HEK293T (cell line): ENCODE results near the gene NKTR.
A peak's percentile ranks its signal among the peaks of the same experiment; 100 is the strongest.
"Not testable (repeated sequence)": the region's sequence is repeated elsewhere in the genome, so short reads cannot be mapped to it uniquely, and the experiment has no call there.

Source experiments
- CTCF ChIA-PET: fragments of 350-600 bp; formaldehyde crosslinking; extraction: SDS; loops from one replicate; lab custom pipeline; 2021; ENCODE audit warnings: antibody characterized with exemption, inconsistent platforms; lab: Yijun Ruan, JAX
- POLR2A ChIA-PET: fragments of 350-600 bp; formaldehyde crosslinking; extraction: SDS; loops from one replicate; lab custom pipeline; 2020; ENCODE audit warnings: antibody characterized with exemption, inconsistent platforms; lab: Yijun Ruan, JAX
- DNase-seq: peaks from one replicate; pipeline ENCODE4 v3.0.0; 2012; ENCODE audit warnings: mixed read lengths; ENCODE audit errors: extremely low spot score
- ARNT ChIP-seq: fragments of 450-650 bp; IDR thresholded peaks from 2 replicates; pipeline ENCODE4 v1.6.1; 2017; ENCODE audit warnings: mild to moderate bottlenecking
- BHLHE40 ChIP-seq: fragments of 450-650 bp; IDR thresholded peaks from 2 replicates; pipeline ENCODE4 v1.6.1; 2016; ENCODE audit warnings: mild to moderate bottlenecking, moderate library complexity, borderline replicate concordance
- CTBP1 ChIP-seq: fragments of 450-650 bp; IDR thresholded peaks from 2 replicates; pipeline ENCODE4 v1.6.1; 2016; ENCODE audit warnings: borderline replicate concordance
- ELF4 ChIP-seq: fragments of 450-650 bp; IDR thresholded peaks from 2 replicates; pipeline ENCODE4 v1.6.1; 2017; ENCODE audit warnings: antibody characterized with exemption
- FOXA1 ChIP-seq: fragments of 450-650 bp; IDR thresholded peaks from 2 replicates; pipeline ENCODE4 v1.6.1; 2016; ENCODE audit warnings: mild to moderate bottlenecking
- FOXK2 ChIP-seq: fragments of 450-650 bp; IDR thresholded peaks from 2 replicates; pipeline ENCODE4 v1.6.1; 2016; ENCODE audit warnings: mild to moderate bottlenecking
- FOXM1 ChIP-seq: fragments of 450-650 bp; IDR thresholded peaks from 2 replicates; pipeline ENCODE4 v1.6.1; 2017; ENCODE audit warnings: mild to moderate bottlenecking, borderline replicate concordance
- HDGF ChIP-seq: fragments of 450-650 bp; IDR thresholded peaks from 2 replicates; pipeline ENCODE4 v1.6.1; 2017; ENCODE audit warnings: antibody characterized with exemption, borderline replicate concordance
- L3MBTL2 ChIP-seq: fragments of 450-650 bp; conservative IDR thresholded peaks from 2 replicates; pipeline ENCODE4 v1.6.1; 2016; ENCODE audit warnings: mild to moderate bottlenecking
- LEF1 ChIP-seq: fragments of 450-650 bp; IDR thresholded peaks from 2 replicates; pipeline ENCODE4 v1.6.1; 2017; ENCODE audit warnings: mild to moderate bottlenecking, borderline replicate concordance
- NFRKB ChIP-seq: fragments of 450-650 bp; IDR thresholded peaks from 2 replicates; pipeline ENCODE4 v1.6.1; 2016; ENCODE audit warnings: mild to moderate bottlenecking, moderate library complexity
- PKNOX1 ChIP-seq: fragments of 450-650 bp; IDR thresholded peaks from 2 replicates; pipeline ENCODE4 v1.6.1; 2016
- SP1 ChIP-seq: fragments of 450-650 bp; IDR thresholded peaks from 2 replicates; pipeline ENCODE4 v1.6.1; 2017
- SUZ12 ChIP-seq: fragments of 450-650 bp; IDR thresholded peaks from 2 replicates; pipeline ENCODE4 v1.6.1; 2016; ENCODE audit warnings: mild to moderate bottlenecking
- TARDBP ChIP-seq: fragments of 450-650 bp; IDR thresholded peaks from 2 replicates; pipeline ENCODE4 v1.6.1; 2016
- ZNF384 ChIP-seq: fragments of 450-650 bp; IDR thresholded peaks from 2 replicates; pipeline ENCODE4 v1.6.1; 2016

Gene NKTR

GRCh38 chr3:42569593-42570142 is 30.8 kb upstream of the NKTR start:
- ChIA-PET POLR2A (no interaction called here), CTCF (no interaction called here)
- DNase-seq, result no peak
- TF ChIP-seq PKNOX1 (peak; percentile 31; the same call in 1 of the 2 replicates), HDGF (no peak)

GRCh38 chr3:42572278-42572677 is 28.2 kb upstream of the NKTR start:
- POLR2A ChIA-PET, result no interaction called here
- CTCF ChIA-PET, result interaction anchor here (1.2 kb wide), 1 partner anchor 23 kb away, joined by 5 read pairs; no protein-coding TSS in a partner anchor
- peak; percentile 67 for DNase-seq
- TF ChIP-seq L3MBTL2 (no peak), PKNOX1 (no peak), SP1 (no peak), TARDBP (no peak), SUZ12 (no peak), FOXM1 (no peak), ZNF384 (no peak), ARNT (no peak), FOXK2 (no peak), LEF1 (no peak), NFRKB (no peak), ELF4 (no peak), CTBP1 (no peak), FOXA1 (no peak), HDGF (no peak), BHLHE40 (no peak)

- no peak for DNase-seq
- CTCF ChIA-PET, result interaction anchor here (0.6 kb wide), 1 partner anchor 169 kb away, joined by 3 read pairs; no protein-coding TSS in a partner anchor
- POLR2A ChIA-PET, result no interaction called here
- no peak for TF ChIP-seq NFRKB
- TF ChIP-seq HDGF, result no peak
- TF ChIP-seq TARDBP, result no peak
- no peak for TF ChIP-seq BHLHE40
- no peak for TF ChIP-seq FOXA1
- TF ChIP-seq CTBP1, result no peak
- TF ChIP-seq ZNF384, result no peak
- no peak for TF ChIP-seq LEF1
- no peak for TF ChIP-seq ELF4
- TF ChIP-seq FOXM1, result no peak
- no peak for TF ChIP-seq SUZ12
- no peak for TF ChIP-seq PKNOX1
- no peak for TF ChIP-seq SP1
- no peak for TF ChIP-seq L3MBTL2
- TF ChIP-seq FOXK2, result no peak
Observed at GRCh38 chr3:42575137-42575741, 25.2 kb upstream of the NKTR start.

- DNase-seq, result no peak
- ChIA-PET POLR2A (interaction anchor here (1.3 kb wide), 1 partner anchor 22 kb away, joined by 3 read pairs; the partner anchor contains the start of gene NKTR), CTCF (no interaction called here)
- TF ChIP-seq HDGF, result no peak
- no peak for TF ChIP-seq ZNF384
- TF ChIP-seq LEF1, result no peak
- no peak for TF ChIP-seq ELF4
- TF ChIP-seq SUZ12, result no peak
- no peak for TF ChIP-seq CTBP1
- TF ChIP-seq FOXM1, result no peak
- TF ChIP-seq L3MBTL2, result no peak
- TF ChIP-seq NFRKB, result no peak
Observed at GRCh38 chr3:42578054-42578453, 22.4 kb upstream of the NKTR start.

GRCh38 chr3:42579346-42579745 is 21.1 kb upstream of the NKTR start:
- CTCF ChIA-PET, DNase-seq: not testable (repeated sequence)
- POLR2A ChIA-PET, result interaction anchor here (0.6 to 1.3 kb wide), 2 partner anchors 11 to 21 kb away, joined by 3 read pairs; partner anchors contain the start of genes NKTR and SS18L2

GRCh38 chr3:42581400-42581708 is 19.1 kb upstream of the NKTR start:
- DNase-seq, result no peak
- ChIA-PET CTCF (interaction anchor here (1.0 kb wide), 1 partner anchor 138 kb away, joined by 3 read pairs; no protein-coding TSS in a partner anchor), POLR2A (interaction anchor here (1.3 to 2.8 kb wide), 4 partner anchors 10 to 25 kb away, joined by 3 to 23 read pairs (median 12); partner anchors contain the start of genes NKTR and SS18L2)

More at GRCh38 chr3:42581400-42581708, 19.1 kb upstream of the NKTR start:
- no peak for TF ChIP-seq SP1
- TF ChIP-seq LEF1, result no peak
- no peak for TF ChIP-seq HDGF
- TF ChIP-seq ELF4, result no peak
- TF ChIP-seq FOXA1, result no peak
- TF ChIP-seq NFRKB, result no peak
- TF ChIP-seq PKNOX1, result no peak
- no peak for TF ChIP-seq SUZ12
